Measurements from ENCODE around the gene PDF. TPM values are rescaled to one million over a fixed set of nuclear protein-coding genes. Genes with fewer than 3 reads are reported as not detected.
"Not testable (repeated sequence)": the region's sequence is repeated elsewhere in the genome, so short reads cannot be mapped to it uniquely, and the experiment has no call there.

Gene PDF, protein sequence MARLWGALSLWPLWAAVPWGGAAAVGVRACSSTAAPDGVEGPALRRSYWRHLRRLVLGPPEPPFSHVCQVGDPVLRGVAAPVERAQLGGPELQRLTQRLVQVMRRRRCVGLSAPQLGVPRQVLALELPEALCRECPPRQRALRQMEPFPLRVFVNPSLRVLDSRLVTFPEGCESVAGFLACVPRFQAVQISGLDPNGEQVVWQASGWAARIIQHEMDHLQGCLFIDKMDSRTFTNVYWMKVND
- 17.8 and 33.0 TPM in 2 replicates for total RNA-seq (2014; rRNA removed; shearing (Covaris generic))

DNA sequence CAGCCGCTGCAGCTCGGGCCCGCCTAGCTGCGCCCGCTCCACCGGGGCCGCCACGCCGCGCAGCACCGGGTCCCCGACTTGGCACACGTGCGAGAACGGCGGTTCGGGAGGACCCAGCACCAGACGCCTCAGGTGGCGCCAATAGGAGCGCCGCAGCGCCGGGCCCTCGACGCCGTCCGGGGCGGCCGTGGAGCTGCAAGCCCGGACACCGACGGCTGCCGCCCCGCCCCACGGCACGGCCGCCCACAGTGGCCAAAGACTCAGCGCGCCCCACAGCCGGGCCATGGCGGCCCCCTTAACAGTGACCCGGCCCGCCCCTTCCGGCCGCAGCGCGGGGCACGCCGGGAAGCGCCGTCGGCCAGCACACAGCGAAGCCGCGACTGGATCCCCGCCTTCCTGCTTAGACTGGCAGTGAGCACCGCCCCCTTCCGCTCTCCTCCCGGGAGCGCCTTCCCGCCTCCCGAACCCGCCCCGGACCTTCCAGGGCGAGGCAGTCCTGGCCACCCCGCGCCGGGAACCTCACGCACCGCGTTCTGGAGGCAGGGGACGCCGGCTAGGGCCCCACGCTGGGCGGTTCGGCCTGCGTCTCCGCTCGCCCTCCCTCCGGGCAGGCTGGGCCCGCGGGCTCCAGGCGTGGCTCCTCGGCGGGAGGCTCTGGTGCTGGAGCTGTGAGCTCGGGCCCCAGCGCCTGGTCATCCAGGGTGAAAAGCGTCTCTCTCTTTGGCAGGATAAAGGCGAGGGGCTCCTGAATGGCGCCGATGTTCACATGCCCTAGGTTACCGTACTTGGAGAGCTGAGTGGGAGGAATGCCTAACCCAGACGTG, at the start of gene PDF:
PDF (minus strand) TSS at position 303 of the 824 bp plus-strand sequence; CDS start at position 285, 18 bp downstream.
- Histone ChIP-seq H3K9me3 (replicated peaks) (0 out of 2 replicates have a peak, but pooled peaks cover 3% of the 10 kb centered on the region), H3K4me3 (peak within 1 kb of the TSS; percentile 94), H3K4me1 (replicated peaks) (peaks cover 26% of the 10 kb centered on the region), H3K27me3 (replicated peaks) (no peaks in the 10 kb centered on the region), H3K27ac (peak within 1 kb of the TSS; percentile 61), H3K36me3 (peaks cover 85% of the 10 kb centered on the region)
- DNase-seq (ENCODE audit: low read depth in 1 of 2, low spot score in 2 of 2), result peak; percentile 93 to 97

DNA sequence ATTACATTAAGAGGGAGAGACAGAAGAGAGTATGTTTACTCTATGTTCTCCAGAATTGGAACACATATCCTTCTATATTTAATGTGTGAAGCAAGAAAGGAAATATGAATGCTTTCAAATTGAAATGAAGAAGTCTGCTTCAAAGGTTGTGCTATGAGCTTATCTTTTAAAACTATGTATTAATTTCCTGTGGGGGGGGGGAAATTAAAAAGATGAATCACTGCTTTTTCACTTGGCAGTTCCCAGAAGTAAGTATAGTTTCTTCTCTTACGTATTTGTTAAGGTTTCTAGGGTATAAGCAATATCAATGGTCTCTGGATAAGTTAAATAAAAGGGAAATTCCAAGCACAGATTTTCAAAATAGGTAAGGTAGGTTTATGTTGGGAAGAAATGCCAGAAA, 48.4 kb upstream of the PDF start:
- DNase-seq (ENCODE audit: low read depth in 1 of 2, low spot score in 2 of 2), result no peak
- H3K27ac ChIP-seq, result no peak overlapping the region
- no peaks in the 10 kb centered on the region for H3K27me3 ChIP-seq (replicated peaks)
- no peaks in the 10 kb centered on the region for H3K9me3 ChIP-seq (replicated peaks)
- peaks cover 83% of the 10 kb centered on the region for H3K36me3 ChIP-seq
- H3K4me1 ChIP-seq (replicated peaks), result no peaks in the 10 kb centered on the region; the same call in 1 of the 2 replicates
- no peak overlapping the region for H3K4me3 ChIP-seq

DNA sequence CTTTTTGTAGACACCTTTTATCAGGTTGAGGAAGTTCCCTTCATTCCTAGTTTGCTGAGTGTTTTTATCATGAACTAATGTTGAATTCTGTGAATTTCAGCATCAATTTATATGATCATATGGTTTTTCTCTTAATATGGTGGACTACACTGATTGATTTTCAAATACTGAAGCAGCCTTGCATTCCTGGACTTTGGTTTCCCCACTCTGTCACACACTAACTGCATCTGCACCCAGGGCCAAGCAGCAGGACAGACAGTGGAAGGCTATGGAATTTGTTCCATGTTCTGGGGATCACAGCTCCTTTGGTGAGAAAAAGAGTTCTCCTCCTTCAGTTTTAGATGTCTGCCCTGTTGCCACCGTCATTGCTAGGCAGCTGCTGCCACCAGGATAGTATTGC, 47.6 kb upstream of the PDF start:
- H3K4me1 ChIP-seq (replicated peaks), result no peaks in the 10 kb centered on the region
- H3K27ac ChIP-seq, result no peak overlapping the region
- H3K9me3 ChIP-seq (replicated peaks), result no peaks in the 10 kb centered on the region
- no peak overlapping the region for H3K4me3 ChIP-seq
- peaks cover 82% of the 10 kb centered on the region for H3K36me3 ChIP-seq
- H3K27me3 ChIP-seq (replicated peaks), result no peaks in the 10 kb centered on the region
- no peak for DNase-seq (ENCODE audit: low read depth in 1 of 2, low spot score in 2 of 2)

DNA sequence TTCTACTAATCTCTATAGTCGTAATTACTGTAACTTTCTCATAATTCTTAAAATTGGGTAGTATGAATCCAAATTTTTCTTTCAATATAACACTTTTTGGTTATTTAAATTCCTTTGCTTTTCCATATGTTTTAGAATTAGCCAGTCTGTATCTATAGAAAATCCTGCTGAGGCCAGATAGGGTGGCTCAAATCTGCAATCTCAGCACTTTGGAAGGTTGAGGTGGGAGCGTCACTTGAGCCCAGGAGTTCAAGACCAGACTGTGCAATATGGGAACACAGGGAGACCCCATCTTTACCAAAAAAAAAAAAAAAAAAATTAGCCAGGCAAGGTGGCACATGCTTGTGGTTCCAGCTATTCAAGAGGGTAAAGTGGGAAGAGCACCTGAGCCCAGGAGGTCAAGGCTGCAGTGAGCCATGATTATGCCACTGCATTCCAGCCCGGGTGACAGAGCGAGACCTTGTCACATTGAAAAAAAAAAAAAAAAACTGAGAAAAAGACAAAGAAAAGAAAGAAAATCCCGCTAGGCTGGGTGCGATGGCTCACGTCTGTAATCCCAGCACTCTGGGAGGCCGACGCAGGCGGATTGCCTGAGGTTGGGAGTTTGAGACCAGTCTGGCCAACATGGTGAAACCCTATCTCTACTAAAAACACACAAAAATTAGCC, 46.1 kb upstream of the PDF start:
- no peak for DNase-seq (ENCODE audit: low read depth in 1 of 2, low spot score in 2 of 2)
- peaks cover 80% of the 10 kb centered on the region for H3K36me3 ChIP-seq
- no peak overlapping the region for H3K27ac ChIP-seq
- no peaks in the 10 kb centered on the region for H3K9me3 ChIP-seq (replicated peaks)
- H3K4me1 ChIP-seq (replicated peaks), result no peaks in the 10 kb centered on the region
- no peak overlapping the region for H3K4me3 ChIP-seq
- H3K27me3 ChIP-seq (replicated peaks), result no peaks in the 10 kb centered on the region

DNA sequence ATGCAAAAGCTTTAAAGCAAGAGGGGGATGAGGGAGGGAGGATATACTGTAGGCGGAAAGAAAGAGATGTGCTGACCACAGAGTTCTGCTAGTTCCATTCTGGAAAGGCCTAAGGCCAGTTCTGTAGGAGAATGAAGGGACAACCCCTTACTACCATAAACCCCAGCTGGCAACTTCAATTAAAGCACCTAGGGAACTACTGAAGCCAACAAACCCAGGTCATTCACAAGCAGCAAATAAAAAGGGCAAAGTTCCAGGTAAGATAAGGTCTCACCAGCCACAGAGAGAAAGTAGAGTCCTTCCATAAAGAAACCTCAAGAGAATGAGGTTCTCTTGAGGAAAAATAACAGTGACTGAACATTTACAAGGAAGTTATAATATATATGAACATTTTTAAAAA, 42.6 kb upstream of the PDF start:
- DNase-seq (ENCODE audit: low read depth in 1 of 2, low spot score in 2 of 2), result no peak
- Histone ChIP-seq H3K36me3 (peaks cover 80% of the 10 kb centered on the region), H3K27ac (no peak overlapping the region), H3K9me3 (replicated peaks) (no peaks in the 10 kb centered on the region), H3K4me3 (no peak overlapping the region), H3K4me1 (replicated peaks) (no peaks in the 10 kb centered on the region), H3K27me3 (replicated peaks) (no peaks in the 10 kb centered on the region)

DNA sequence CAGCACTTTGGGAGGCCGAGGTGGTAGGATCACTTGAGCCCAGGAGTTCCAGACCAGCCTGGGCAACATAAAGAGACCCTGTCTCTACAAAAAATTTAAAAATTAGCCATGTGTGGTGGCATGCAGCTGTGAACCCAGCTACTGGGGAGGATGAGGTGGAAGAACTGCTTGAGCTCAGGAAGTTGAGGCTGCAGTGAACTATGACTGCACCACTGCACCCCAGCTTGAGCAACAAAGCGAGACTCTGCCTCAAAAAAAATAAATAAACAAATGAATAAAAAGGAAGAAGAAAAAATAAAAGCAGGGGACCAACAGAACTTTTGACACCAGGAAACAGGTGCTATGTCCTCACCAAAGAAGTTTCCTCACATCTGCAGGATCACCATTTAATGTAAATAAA, 41.2 kb upstream of the PDF start:
- Histone ChIP-seq H3K27me3 (replicated peaks) (no peaks in the 10 kb centered on the region), H3K36me3 (peaks cover 82% of the 10 kb centered on the region), H3K4me1 (replicated peaks) (no peaks in the 10 kb centered on the region), H3K27ac (no peak overlapping the region), H3K4me3 (no peak overlapping the region), H3K9me3 (replicated peaks) (no peaks in the 10 kb centered on the region)
- DNase-seq (ENCODE audit: low read depth in 1 of 2, low spot score in 2 of 2), result no peak

DNA sequence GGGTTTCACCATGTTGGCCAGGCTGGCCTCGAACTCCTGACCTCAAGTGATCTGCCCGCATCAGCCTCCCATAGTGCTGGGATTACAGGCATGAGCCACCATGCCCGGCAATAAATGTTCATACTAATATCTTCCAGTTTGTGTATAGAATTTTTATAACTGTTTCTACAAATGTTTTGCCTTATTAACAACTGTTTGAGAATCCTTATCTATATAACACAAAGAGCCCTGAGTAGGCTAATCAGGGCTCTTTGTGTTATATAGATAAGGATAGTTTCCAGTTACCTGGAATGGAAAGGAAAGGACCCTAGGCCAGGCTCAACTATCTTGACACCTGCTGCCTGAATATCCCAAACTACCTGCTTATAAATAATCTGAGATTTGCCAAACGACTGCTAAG, 38.5 kb upstream of the PDF start:
- no peak for DNase-seq (ENCODE audit: low read depth in 1 of 2, low spot score in 2 of 2)
- no peak overlapping the region for H3K27ac ChIP-seq
- peaks cover 93% of the 10 kb centered on the region for H3K36me3 ChIP-seq

DNA sequence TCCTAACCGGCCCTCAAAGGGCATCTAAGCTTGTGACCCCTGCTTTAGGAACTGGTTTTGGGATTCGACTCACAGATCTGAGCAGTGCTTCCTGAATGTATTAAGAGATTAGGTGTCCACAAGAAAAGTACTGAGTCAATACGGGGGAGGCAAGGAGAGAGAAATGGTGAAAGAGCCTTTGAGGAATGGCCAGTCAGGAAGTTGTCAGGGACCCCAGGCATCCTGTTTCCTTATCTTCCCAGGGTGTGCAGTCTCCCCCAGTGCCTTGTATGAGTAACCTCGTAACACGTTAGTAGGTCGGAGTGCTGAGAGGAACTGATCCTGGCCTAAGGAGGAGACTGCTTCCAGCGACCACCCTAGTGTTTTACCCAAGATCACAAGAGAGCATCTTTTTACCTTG, 37.6 kb upstream of the PDF start:
- Histone ChIP-seq H3K4me3 (no peak overlapping the region), H3K27me3 (replicated peaks) (no peaks in the 10 kb centered on the region), H3K27ac (no peak overlapping the region), H3K9me3 (replicated peaks) (no peaks in the 10 kb centered on the region), H3K36me3 (peaks cover 95% of the 10 kb centered on the region), H3K4me1 (replicated peaks) (no peaks in the 10 kb centered on the region)
- DNase-seq (ENCODE audit: low read depth in 1 of 2, low spot score in 2 of 2), result no peak

More for the DNA sequence above, 38.5 kb upstream of the PDF start:
- Histone ChIP-seq H3K4me1 (replicated peaks) (no peaks in the 10 kb centered on the region), H3K4me3 (no peak overlapping the region), H3K27me3 (replicated peaks) (no peaks in the 10 kb centered on the region), H3K9me3 (replicated peaks) (no peaks in the 10 kb centered on the region)

DNA sequence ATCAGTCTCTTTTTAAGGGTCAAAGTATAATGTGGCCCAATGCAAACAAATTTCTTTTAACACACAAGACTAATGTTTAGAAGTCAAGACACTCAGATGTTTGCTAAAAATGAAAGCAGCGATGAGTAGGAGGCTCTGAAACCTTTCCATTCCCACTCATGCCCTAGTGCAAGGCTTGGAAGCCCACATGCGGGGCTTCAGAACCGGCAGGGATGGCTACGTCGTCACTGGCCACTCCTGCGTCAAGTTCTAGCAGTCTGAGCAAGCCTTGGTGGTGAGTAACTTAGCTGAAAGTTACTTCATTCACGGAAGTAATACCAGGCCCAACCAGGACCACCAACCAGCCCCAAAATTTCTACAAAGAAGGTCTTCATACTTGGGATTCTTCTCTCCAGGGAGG, 36.0 kb upstream of the PDF start:
- Histone ChIP-seq H3K4me1 (replicated peaks) (no peaks in the 10 kb centered on the region), H3K36me3 (peaks cover 83% of the 10 kb centered on the region), H3K27ac (no peak overlapping the region), H3K9me3 (replicated peaks) (no peaks in the 10 kb centered on the region), H3K27me3 (replicated peaks) (no peaks in the 10 kb centered on the region), H3K4me3 (no peak overlapping the region)
- no peak for DNase-seq (ENCODE audit: low read depth in 1 of 2, low spot score in 2 of 2)

DNA sequence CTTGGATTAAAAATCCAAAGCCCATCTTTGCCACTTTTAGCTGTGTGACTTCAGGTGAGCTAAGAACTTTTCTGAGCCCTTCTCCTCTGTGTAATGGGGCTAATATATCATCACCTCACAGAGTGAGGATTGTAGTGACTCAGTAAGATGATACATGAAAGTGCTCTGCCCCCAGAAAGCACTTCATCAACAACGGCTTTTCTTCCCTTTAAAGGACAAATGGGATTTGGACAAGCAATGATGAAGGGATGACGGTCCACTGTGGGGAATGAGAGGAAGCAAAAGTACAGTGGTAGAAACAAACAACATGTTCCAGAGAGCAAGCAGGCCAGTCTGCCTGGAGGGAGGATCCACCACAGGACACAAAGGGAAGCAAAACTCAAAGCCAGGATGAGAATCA, 35.5 kb upstream of the PDF start:
- no peak for DNase-seq (ENCODE audit: low read depth in 1 of 2, low spot score in 2 of 2)
- H3K36me3 ChIP-seq, result peaks cover 83% of the 10 kb centered on the region
- H3K27me3 ChIP-seq (replicated peaks), result no peaks in the 10 kb centered on the region
- no peak overlapping the region for H3K4me3 ChIP-seq
- H3K27ac ChIP-seq, result no peak overlapping the region
- H3K4me1 ChIP-seq (replicated peaks), result no peaks in the 10 kb centered on the region
- no peaks in the 10 kb centered on the region for H3K9me3 ChIP-seq (replicated peaks)

DNA sequence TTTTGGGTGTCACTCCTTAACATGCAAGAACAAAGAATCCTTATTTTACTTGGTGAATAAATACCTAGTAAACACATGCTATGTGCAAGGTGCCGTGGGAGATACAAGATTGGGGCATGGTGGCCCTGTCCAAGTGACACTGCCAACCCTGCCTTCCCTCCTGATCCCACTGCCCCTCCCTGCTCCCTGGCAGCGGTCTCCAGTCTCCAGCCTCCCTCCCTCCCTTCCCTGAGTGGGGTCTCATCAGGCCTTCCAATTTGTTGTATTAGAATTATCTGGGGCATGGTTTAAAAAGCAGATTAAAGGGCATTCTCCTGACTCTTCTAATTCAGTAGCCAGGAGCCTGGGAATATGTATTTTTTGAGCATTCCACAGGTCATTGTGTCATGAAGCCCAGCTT, 33.7 kb upstream of the PDF start:
- H3K4me1 ChIP-seq (replicated peaks), result no peaks in the 10 kb centered on the region
- H3K4me3 ChIP-seq, result no peak overlapping the region
- H3K27ac ChIP-seq, result no peak overlapping the region
- no peak for DNase-seq (ENCODE audit: low read depth in 1 of 2, low spot score in 2 of 2)
- H3K36me3 ChIP-seq, result peaks cover 72% of the 10 kb centered on the region
- no peaks in the 10 kb centered on the region for H3K27me3 ChIP-seq (replicated peaks)
- no peaks in the 10 kb centered on the region for H3K9me3 ChIP-seq (replicated peaks)

DNA sequence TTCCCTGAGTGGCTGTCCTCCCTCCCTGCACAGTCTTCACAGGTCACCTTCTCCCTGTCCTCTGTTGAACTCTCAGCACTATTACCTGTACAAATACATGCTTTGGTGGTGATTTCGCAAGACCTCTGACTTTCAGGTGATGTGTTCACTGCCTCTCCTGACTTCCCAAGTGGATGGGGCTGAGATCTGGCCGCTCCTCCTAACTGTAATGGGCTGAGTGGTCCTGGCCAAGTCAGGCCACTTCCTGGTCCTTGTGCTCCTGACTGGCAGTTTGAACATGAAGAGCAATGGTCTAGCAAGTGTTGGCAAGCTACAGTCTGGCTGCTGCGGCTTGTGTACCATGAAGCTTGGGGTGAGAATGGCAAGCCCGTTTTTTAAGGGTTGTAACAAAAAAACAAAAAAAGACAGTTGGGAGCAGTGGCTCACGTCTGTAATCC, 32.9 kb upstream of the PDF start:
- no peaks in the 10 kb centered on the region for H3K9me3 ChIP-seq (replicated peaks)
- H3K4me1 ChIP-seq (replicated peaks), result no peaks in the 10 kb centered on the region
- H3K36me3 ChIP-seq, result peaks cover 64% of the 10 kb centered on the region
- H3K27me3 ChIP-seq (replicated peaks), result no peaks in the 10 kb centered on the region
- no peak overlapping the region for H3K4me3 ChIP-seq
- DNase-seq (ENCODE audit: low read depth in 1 of 2, low spot score in 2 of 2), result no peak
- H3K27ac ChIP-seq, result no peak overlapping the region

DNA sequence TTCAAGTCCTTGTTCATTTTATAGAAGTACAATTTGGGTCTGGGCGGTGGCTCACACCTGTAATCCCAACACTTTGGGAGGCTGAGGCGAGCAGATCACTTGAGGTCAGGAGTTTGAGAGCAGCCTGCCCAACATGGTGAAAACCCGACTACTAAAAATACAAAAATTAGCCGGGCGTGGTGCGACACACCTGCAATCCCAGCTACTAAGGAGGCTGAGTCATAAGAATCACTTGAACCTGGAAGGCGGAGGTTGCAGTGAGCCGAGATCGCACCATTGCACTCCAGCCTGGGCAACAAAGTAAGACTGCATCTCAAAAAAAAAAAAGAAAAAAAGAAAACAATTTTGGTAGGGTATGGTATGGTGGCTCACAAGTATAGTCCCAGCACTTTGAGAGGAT, 29.7 kb upstream of the PDF start:
- not testable (repeated sequence) for H3K27me3 ChIP-seq (replicated peaks); H3K4me3 ChIP-seq; DNase-seq (ENCODE audit: low read depth in 1 of 2, low spot score in 2 of 2); H3K9me3 ChIP-seq (replicated peaks); H3K4me1 ChIP-seq (replicated peaks); H3K27ac ChIP-seq
- peaks cover 45% of the 10 kb centered on the region for H3K36me3 ChIP-seq

All from SJSA1 (cell line).